ENCODE data around the gene RBM22. TPM values are rescaled to one million over a fixed set of nuclear protein-coding genes. Genes with fewer than 3 reads are reported as not detected.
A peak's percentile ranks its signal among the peaks of the same experiment; 100 is the strongest.
"Not testable (repeated sequence)": the region's sequence is repeated elsewhere in the genome, so short reads cannot be mapped to it uniquely, and the experiment has no call there.

Gene RBM22
- 39.2 TPM for polyA plus RNA-seq (2013, experiment 1 of 2)
- 39.6 TPM for polyA plus RNA-seq (2013, experiment 2 of 2)

GRCh38 chr5:150700594-150701377, at the start of gene RBM22:
TSS of gene RBM22 (minus strand) at chr5:150701062. CDS start at chr5:150700985, 77 bp downstream.
- H4K8ac ChIP-seq (ENCODE audit: low read depth, low read length): no peak within 1 kb of the TSS
- no CpG with 5 or more reads among the region's 59 CpGs for WGBS (ENCODE audit: extremely low coverage, insufficient coverage, low lambda C conversion rate)
- peak within 1 kb of the TSS; percentile 7 for H3K18ac ChIP-seq (ENCODE audit: low read length)
- H3K27me3 ChIP-seq (ENCODE audit: insufficient read depth, low read length, poor library complexity): no peaks in the 10 kb centered on the region
- no peak within 1 kb of the TSS for H2AK5ac ChIP-seq (ENCODE audit: low read length)
- peak within 1 kb of the TSS; percentile 57 for H3K27ac ChIP-seq (ENCODE audit: low read depth, low read length)
- H3K36me3 ChIP-seq (ENCODE audit: control insufficient read depth, insufficient read depth, low read length): peaks cover 4% of the 10 kb centered on the region
- H3K9ac ChIP-seq (ENCODE audit: low read length): peak within 1 kb of the TSS; percentile 98
- H3K4me2 ChIP-seq (ENCODE audit: low read length): peak within 1 kb of the TSS; percentile 93
- peak; percentile 97 for DNase-seq
- peak within 1 kb of the TSS; percentile 26 for H4K5ac ChIP-seq (ENCODE audit: low read length)
- peak within 1 kb of the TSS; percentile 94 for H3K4me3 ChIP-seq (ENCODE audit: low read length)
- peak within 1 kb of the TSS; percentile 74 for H3K4ac ChIP-seq (ENCODE audit: low read depth, low read length)
- H3K56ac ChIP-seq (ENCODE audit: low read length): peak within 1 kb of the TSS; percentile 99
- H3K79me1 ChIP-seq (ENCODE audit: low read length): peaks cover 11% of the 10 kb centered on the region
- H2BK120ac ChIP-seq (ENCODE audit: low read depth, low read length): no peak within 1 kb of the TSS
- H3K79me2 ChIP-seq (ENCODE audit: control insufficient read depth, insufficient read depth, low read length): peaks cover 15% of the 10 kb centered on the region
- peak within 1 kb of the TSS; percentile 92 for H2BK5ac ChIP-seq (ENCODE audit: low read length)
- no peak within 1 kb of the TSS for H2BK15ac ChIP-seq (replicated peaks; ENCODE audit: low read depth)
- no peak within 1 kb of the TSS for H3K23ac ChIP-seq (ENCODE audit: low read length)
- peaks cover 2% of the 10 kb centered on the region for H3K4me1 ChIP-seq (ENCODE audit: control insufficient read depth, low read depth, low read length)

- Histone ChIP-seq H3K23ac (ENCODE audit: low read length) (no peak overlapping the region), H3K4me3 (ENCODE audit: low read length) (no peak overlapping the region), H3K18ac (ENCODE audit: low read length) (no peak overlapping the region), H2BK15ac (replicated peaks; ENCODE audit: low read depth) (no peak overlapping the region), H3K4me1 (ENCODE audit: control insufficient read depth, low read depth, low read length) (no peaks in the 10 kb centered on the region), H3K9ac (ENCODE audit: low read length) (no peak overlapping the region), H4K5ac (ENCODE audit: low read length) (no peak overlapping the region), H2BK120ac (ENCODE audit: low read depth, low read length) (no peak overlapping the region), H3K27me3 (ENCODE audit: insufficient read depth, low read length, poor library complexity) (no peaks in the 10 kb centered on the region), H3K27ac (ENCODE audit: low read depth, low read length) (no peak overlapping the region), H3K36me3 (ENCODE audit: control insufficient read depth, insufficient read depth, low read length) (peaks cover 3% of the 10 kb centered on the region), H3K79me2 (ENCODE audit: control insufficient read depth, insufficient read depth, low read length) (no peaks in the 10 kb centered on the region), H4K8ac (ENCODE audit: low read depth, low read length) (no peak overlapping the region), H3K4ac (ENCODE audit: low read depth, low read length) (no peak overlapping the region), H3K79me1 (ENCODE audit: low read length) (peaks cover 3% of the 10 kb centered on the region), H3K4me2 (ENCODE audit: low read length) (no peak overlapping the region), H2BK5ac (ENCODE audit: low read length) (no peak overlapping the region), H3K56ac (ENCODE audit: low read length) (no peak overlapping the region), H2AK5ac (ENCODE audit: low read length) (no peak overlapping the region)
- DNase-seq: no peak
- WGBS (ENCODE audit: extremely low coverage, insufficient coverage, low lambda C conversion rate): no CpG with 5 or more reads among the region's 2 CpGs
Observed at GRCh38 chr5:150750469-150750868, 49.6 kb upstream of the RBM22 start.

- not testable (repeated sequence) for H2BK120ac ChIP-seq (ENCODE audit: low read depth, low read length); H3K4ac ChIP-seq (ENCODE audit: low read depth, low read length); H3K18ac ChIP-seq (ENCODE audit: low read length); H3K4me3 ChIP-seq (ENCODE audit: low read length); H2BK15ac ChIP-seq (replicated peaks; ENCODE audit: low read depth); H2BK5ac ChIP-seq (ENCODE audit: low read length); H3K23ac ChIP-seq (ENCODE audit: low read length); H3K56ac ChIP-seq (ENCODE audit: low read length); H3K4me1 ChIP-seq (ENCODE audit: control insufficient read depth, low read depth, low read length); H3K79me2 ChIP-seq (ENCODE audit: control insufficient read depth, insufficient read depth, low read length); H4K8ac ChIP-seq (ENCODE audit: low read depth, low read length); H3K36me3 ChIP-seq (ENCODE audit: control insufficient read depth, insufficient read depth, low read length); H2AK5ac ChIP-seq (ENCODE audit: low read length); H3K9ac ChIP-seq (ENCODE audit: low read length); DNase-seq; H3K27ac ChIP-seq (ENCODE audit: low read depth, low read length); H4K5ac ChIP-seq (ENCODE audit: low read length); H3K4me2 ChIP-seq (ENCODE audit: low read length); H3K79me1 ChIP-seq (ENCODE audit: low read length); H3K27me3 ChIP-seq (ENCODE audit: insufficient read depth, low read length, poor library complexity)
- no CpG with 5 or more reads among the region's 9 CpGs for WGBS (ENCODE audit: extremely low coverage, insufficient coverage, low lambda C conversion rate)
Observed at GRCh38 chr5:150743142-150743488, 42.3 kb upstream of the RBM22 start.

- H3K4me2 ChIP-seq (ENCODE audit: low read length); H3K56ac ChIP-seq (ENCODE audit: low read length); H2BK5ac ChIP-seq (ENCODE audit: low read length); H3K18ac ChIP-seq (ENCODE audit: low read length); H3K4ac ChIP-seq (ENCODE audit: low read depth, low read length); H3K36me3 ChIP-seq (ENCODE audit: control insufficient read depth, insufficient read depth, low read length); H3K23ac ChIP-seq (ENCODE audit: low read length); H3K79me2 ChIP-seq (ENCODE audit: control insufficient read depth, insufficient read depth, low read length); H2BK15ac ChIP-seq (replicated peaks; ENCODE audit: low read depth); H3K27me3 ChIP-seq (ENCODE audit: insufficient read depth, low read length, poor library complexity); H3K27ac ChIP-seq (ENCODE audit: low read depth, low read length); DNase-seq; H3K4me3 ChIP-seq (ENCODE audit: low read length); H3K4me1 ChIP-seq (ENCODE audit: control insufficient read depth, low read depth, low read length); H4K8ac ChIP-seq (ENCODE audit: low read depth, low read length); H2AK5ac ChIP-seq (ENCODE audit: low read length); H3K79me1 ChIP-seq (ENCODE audit: low read length); H4K5ac ChIP-seq (ENCODE audit: low read length); H2BK120ac ChIP-seq (ENCODE audit: low read depth, low read length); H3K9ac ChIP-seq (ENCODE audit: low read length): not testable (repeated sequence)
- no CpG with 5 or more reads among the region's 18 CpGs for WGBS (ENCODE audit: extremely low coverage, insufficient coverage, low lambda C conversion rate)
Observed at GRCh38 chr5:150742455-150743141, 41.7 kb upstream of the RBM22 start.

GRCh38 chr5:150740992-150741391, 40.1 kb upstream of the RBM22 start:
- no peak overlapping the region for H4K8ac ChIP-seq (ENCODE audit: low read depth, low read length)
- H2BK15ac ChIP-seq (replicated peaks; ENCODE audit: low read depth): no peak overlapping the region
- no peaks in the 10 kb centered on the region for H3K4me1 ChIP-seq (ENCODE audit: control insufficient read depth, low read depth, low read length)
- no peak for DNase-seq
- no peak overlapping the region for H2AK5ac ChIP-seq (ENCODE audit: low read length)
- no peak overlapping the region for H2BK5ac ChIP-seq (ENCODE audit: low read length)
- no peaks in the 10 kb centered on the region for H3K79me1 ChIP-seq (ENCODE audit: low read length)
- H4K5ac ChIP-seq (ENCODE audit: low read length): no peak overlapping the region
- H3K4me3 ChIP-seq (ENCODE audit: low read length): no peak overlapping the region
- no peak overlapping the region for H3K9ac ChIP-seq (ENCODE audit: low read length)
- H3K79me2 ChIP-seq (ENCODE audit: control insufficient read depth, insufficient read depth, low read length): no peaks in the 10 kb centered on the region
- H3K36me3 ChIP-seq (ENCODE audit: control insufficient read depth, insufficient read depth, low read length): no peaks in the 10 kb centered on the region
- H3K18ac ChIP-seq (ENCODE audit: low read length): no peak overlapping the region
- no peak overlapping the region for H2BK120ac ChIP-seq (ENCODE audit: low read depth, low read length)
- H3K56ac ChIP-seq (ENCODE audit: low read length): no peak overlapping the region
- H3K23ac ChIP-seq (ENCODE audit: low read length): no peak overlapping the region
- H3K27ac ChIP-seq (ENCODE audit: low read depth, low read length): no peak overlapping the region
- no peak overlapping the region for H3K4ac ChIP-seq (ENCODE audit: low read depth, low read length)
- no peak overlapping the region for H3K4me2 ChIP-seq (ENCODE audit: low read length)
- no peaks in the 10 kb centered on the region for H3K27me3 ChIP-seq (ENCODE audit: insufficient read depth, low read length, poor library complexity)

Measured in mesendoderm (in vitro differentiated cells).